ENCODE data around the gene PDLIM1.

The PDLIM1 gene

DNA sequence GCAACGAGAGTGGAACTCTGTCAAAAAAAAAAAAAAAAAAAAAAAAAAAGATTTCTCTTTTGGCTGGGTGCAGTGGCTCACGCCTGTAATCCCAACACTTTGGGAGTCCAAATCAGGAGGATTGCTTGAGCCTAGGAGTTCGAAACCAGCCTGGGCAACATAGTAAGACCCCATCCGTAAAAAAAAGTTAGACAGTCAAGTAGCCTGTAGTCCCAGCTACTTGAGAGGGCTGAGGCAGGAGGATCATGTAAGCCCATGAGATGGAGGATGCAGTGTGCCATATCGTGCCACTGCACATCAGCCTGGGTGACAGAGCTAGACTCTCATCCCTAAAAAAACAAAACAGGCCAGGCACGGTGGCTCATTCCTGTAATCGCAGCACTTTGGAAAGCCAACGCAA is 25.2 kb downstream of the PDLIM1 start:
- no peak for DNase-seq (ENCODE audit: low read depth in 1 of 2, low spot score in 1 of 2)

DNA sequence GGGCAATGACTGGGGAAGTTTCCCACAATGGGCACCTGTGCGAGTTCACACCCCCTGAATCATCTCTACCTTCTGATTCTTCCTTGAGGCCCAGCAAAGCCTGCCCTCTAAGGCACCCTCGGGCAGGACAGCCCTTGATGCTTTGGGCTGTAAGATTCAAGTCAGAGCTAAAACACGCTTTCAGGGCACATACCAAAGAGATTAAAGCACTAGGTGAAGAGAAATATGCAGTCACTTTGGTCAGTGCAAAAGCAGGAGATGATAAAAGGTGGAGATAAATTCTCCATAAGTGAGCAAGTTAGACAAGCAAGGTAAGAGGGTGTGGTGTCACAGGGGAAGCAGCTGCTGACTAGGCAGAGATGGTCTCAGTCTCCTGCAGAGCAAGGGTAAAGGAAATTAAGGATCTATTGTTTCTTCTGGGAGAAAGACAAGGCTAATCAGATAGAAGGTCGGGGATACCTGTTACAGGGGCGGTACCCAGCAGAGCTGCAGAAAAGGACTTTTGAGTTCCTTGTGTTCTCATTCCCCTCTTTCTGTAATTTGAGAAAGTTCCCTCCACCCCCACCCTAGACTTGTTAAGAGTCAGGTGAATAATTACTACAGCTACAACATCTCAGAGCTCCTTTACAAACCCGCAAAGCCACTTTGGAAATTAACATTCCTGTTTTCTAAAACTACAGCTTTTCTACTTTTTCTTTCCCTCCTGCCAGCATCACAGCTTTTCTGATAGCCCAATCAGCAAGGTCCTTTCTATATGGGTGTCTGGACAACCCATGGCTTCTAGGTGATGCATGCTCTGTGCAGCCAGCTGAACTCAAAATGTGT is 26.4 kb downstream of the PDLIM1 start:
- DNase-seq (ENCODE audit: low read depth in 1 of 2, low spot score in 1 of 2): no peak

DNA sequence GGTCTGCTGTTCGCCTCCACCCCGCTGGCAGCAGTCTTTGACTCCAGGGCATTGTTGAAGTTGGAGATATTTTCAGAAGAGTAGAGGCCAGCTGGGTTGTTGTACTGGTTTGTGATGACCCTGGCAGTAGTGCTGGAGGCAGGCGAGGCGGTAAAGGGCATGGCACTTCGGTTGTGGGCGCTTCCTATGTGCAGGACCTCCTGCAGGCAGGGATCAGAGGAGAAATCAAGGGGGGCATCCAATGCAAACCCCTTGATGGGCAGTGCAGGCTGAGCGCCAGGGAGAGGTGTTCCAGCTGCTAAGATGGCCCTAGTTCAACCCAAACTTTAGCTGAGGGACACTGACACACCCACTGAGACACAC is 27.0 kb downstream of the PDLIM1 start:
- no peak for DNase-seq (ENCODE audit: low read depth in 1 of 2, low spot score in 1 of 2)

DNA sequence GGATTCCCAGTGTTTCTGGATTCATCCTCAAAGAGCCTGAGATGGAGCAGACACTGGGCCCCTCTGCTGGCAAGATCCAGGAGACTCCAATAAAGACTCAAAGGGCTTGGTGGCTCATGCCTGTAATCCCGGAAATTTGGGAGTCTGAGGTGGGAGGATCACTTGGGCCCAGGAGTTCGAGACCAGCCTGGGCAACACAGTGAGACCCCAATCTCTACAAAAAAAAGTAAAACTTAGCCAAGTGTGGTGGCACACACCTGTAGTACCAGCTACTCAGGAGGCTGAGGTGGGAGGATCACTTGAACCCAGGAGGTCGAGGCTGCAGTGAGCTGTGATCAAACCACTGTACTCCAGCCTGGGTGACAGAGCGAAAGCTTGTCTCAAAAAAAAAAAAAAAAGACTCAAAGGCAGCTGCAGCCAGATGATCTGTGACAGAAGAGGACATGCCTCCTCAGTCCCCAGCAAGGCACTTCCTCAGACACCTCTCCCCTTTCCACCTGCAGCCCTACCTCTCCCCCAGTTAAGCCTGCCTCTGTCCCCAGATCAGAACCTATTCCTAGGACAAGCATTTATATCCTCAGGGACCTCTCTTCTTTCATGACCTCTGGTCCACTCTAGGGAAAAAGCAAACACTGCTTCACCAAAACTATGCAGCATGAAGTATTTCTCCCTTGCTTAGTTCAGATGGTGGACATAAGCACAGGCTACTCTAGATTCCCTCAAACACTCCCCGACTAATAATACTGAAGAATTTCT is 27.9 kb downstream of the PDLIM1 start:
- no peak for DNase-seq (ENCODE audit: low read depth in 1 of 2, low spot score in 1 of 2)

DNA sequence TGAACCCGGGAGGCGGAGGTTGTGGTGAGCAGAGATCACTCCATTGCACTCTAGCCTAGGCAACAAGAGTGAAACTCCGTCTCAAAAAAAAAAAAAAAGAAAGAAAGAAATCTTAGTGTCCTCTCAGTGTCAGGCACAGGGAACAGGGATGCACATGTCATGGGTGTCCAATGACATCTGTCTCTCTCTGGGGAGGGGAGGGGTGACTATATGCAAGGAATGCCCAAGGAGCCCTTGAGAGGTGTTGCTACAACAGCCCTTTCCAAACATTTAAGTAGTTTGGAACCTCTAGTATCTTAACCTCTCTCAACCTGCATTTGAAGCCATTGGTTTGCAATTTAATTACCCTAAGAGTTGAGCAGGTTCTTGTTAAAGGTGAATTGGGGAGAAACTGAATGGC is 28.9 kb downstream of the PDLIM1 start:
- no peak for DNase-seq (ENCODE audit: low read depth in 1 of 2, low spot score in 1 of 2)

DNA sequence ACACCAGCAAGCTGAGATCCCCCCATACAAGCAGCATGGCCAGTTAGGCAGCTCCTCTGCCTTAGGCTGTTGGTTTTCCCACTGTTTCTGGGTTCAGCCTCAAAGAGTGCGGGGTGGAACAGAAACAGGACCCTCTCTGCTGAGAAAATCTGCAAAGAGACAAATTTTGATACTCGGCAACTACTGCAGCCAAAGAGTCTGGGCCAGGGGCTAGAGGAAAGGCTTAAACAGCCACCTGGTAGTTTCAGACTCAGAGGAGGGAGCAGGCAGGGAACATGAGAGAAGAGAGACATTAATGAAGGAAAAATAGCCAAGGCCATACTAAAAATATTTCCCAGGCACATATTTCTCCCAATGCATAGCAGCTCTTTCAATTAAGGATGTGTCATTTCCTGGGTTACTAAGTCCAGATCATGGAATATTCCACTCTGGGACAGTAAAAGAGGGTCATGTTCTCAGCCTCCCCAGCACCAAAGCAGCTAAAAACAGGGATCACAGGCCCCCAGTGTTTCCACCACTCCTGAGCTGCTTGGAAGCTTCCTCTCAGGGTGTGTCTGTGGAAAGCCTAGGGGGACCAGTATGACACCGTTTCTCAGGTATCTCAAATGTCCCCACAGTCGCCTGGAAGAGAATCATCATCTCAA is 29.8 kb downstream of the PDLIM1 start:
- DNase-seq (ENCODE audit: low read depth in 1 of 2, low spot score in 1 of 2): no peak

DNA sequence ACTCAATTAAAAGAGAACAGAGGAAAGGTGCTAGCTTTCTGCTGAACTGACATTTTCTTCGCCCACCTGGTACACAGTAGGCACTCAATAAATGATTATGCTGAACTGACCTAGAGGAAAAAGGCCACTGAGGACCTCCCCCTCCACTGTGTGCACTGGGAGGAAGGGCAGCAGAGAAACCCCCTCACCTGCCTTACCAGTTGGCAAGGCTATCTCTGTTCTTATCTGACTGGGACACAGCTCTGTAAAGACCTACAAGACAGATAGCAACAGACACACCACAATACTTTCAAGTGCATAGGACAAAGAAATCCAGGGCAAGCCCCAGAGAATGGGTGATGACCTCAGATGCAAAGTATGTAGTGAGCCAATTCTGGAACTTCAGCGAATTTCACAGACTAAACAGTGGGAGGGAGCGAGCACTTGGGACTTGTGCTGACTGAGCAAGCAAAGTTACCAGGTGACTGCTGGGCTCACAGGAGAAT is 30.4 kb downstream of the PDLIM1 start:
- no peak for DNase-seq (ENCODE audit: low read depth in 1 of 2, low spot score in 1 of 2)

DNA sequence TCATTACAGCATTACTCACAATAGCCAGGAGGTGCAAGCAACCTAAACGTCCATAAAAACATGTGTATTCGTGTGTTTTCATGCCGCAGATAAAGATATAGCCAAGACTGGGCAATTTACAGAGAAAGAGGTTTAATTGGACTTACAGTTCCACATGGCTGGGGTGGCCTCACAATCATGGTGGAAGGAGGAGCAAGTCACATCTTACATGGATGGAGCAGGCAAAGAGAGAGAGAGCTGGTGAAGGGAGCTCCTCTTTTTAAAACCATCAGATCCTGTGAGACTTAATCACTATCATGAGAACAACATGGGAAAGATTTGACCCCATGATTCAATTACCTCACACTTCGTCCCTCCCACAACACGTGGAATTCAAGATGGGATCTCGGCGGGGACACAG is 33.0 kb downstream of the PDLIM1 start:
- no peak for DNase-seq (ENCODE audit: low read depth in 1 of 2, low spot score in 1 of 2)

DNA sequence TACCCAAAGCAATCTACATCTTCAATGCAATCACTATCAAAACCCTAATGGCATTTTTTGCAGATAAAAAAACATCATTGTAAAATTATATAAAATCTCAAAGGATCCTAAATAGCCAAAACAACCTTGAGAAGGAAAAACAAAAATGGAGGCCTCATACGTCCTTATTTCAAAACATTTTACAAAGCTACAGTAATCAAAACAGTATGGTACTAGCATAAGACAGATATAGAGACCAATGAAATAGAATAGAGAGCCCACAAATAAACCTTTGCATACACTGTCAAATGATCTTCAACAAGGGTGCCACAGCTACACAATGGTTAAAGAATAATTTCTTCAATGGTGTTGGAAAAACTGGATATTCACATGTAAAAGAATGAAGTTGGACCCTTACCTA is 34.5 kb downstream of the PDLIM1 start:
- no peak for DNase-seq (ENCODE audit: low read depth in 1 of 2, low spot score in 1 of 2)

DNA sequence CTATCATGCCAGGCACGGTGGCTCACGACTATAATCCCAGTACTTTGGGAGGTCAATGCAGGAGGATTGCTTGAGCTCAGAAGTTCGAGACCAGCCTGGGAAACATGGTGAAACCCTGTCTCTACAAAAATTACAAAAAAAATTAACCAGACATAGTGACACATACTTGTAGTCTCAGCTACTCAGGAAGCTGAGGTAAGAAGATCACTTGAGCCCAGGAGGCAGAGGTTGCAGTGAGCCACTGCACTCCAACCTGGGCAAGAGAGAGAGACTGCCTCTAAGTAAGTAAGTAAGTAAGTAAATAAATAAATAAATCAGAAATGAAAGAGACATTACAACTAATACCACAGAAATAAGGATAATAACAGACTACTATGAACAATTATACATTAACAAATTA is 36.2 kb downstream of the PDLIM1 start:
- no peak for DNase-seq (ENCODE audit: low read depth in 1 of 2, low spot score in 1 of 2)

DNA sequence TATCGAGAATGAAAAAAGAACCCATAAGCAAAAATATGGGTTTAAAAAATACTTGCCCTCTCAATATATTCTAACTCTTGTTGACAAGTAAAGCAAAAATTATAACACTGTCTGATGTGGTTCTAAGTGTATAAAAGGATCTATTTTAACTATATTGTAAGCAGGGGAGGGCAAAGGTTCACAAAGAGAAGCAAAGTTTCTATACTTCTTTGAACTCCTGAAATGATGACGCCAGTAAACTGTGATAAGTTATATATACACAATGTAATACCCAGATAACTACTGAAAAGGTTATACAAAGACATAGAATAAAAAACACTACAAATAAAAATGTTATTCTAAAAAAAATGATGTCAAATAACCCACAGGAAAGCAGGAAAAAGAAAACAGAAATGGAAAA is 37.1 kb downstream of the PDLIM1 start:
- no peak for DNase-seq (ENCODE audit: low read depth in 1 of 2, low spot score in 1 of 2)

DNA sequence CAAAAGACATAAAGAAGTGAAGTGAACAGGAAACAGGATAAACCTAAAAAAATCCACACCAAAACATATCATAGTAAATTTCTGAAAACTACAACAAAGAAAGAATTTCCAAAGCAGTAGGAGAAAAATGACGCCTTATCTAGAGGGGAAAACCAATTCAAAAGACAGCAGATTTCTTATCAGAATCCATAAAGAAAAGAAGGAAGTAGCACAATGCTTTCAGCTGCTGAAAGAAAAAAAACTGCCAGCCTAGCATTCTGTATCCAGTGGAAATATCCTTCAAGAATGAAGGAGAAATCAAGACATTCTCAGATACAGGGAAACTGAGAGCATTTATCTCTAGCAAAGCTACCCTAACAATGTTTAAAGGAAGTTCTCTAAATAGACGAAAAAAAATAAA is 37.8 kb downstream of the PDLIM1 start:
- no peak for DNase-seq (ENCODE audit: low read depth in 1 of 2, low spot score in 1 of 2)

DNA sequence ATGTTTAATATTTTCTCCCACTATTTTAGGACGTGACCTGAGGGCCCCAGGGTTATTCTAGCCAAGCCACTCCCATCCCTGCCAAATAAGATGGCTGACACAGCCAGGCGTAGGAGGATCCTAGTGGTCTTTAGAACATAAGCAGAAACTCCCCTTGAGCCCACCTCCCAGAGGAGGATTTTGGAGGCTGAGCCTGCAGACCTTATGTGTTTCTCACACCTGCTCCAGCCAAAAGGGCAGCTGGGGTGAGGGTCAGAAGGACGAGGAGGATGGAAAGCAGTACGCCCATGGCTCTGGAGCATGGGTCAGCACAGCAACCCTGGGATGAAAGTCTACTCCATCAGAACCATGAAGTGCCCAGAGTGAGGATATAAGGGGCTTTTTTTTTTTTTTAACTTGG is 39.9 kb downstream of the PDLIM1 start:
- DNase-seq (ENCODE audit: low read depth in 1 of 2, low spot score in 1 of 2): no peak

DNA sequence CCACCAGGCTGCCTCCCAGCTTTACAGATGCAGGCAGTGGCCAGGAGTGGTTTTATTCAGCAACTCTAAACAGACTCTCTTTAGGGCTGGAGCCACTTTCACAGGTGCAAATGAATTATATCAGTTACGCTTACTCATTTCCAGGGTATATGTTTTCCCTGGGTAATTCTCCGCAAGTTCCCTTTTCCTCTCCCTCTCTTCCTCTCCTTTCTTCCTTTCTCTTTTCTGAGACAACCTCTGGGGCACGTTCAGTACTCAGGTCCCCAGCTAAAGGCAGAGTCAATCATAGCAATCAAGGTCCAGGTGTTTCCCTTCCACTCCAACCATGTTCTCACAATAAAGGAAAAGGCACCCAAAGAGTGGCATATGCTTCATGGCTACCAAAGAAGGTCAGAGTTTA is 41.3 kb downstream of the PDLIM1 start:
- DNase-seq (ENCODE audit: low read depth in 1 of 2, low spot score in 1 of 2): no peak

DNA sequence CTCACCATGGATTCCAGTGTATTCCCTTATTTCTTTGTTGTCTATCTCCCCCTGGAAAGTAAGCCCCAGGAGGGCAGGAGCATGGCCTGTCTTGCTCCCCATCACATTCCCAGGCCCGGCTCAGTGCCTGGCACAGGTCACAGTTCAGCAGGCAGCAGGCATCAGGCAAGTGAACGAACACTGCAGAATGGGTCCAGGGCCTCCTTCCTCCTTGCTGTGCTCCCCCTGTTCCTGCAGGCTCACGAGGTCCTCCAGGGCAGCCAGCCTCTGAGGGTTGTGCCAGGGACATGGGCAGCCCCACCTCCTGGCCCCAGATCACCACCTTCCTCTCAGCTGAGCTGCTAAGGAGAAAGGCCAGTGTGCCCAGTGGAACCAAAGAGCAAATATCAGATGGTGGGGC is 41.8 kb downstream of the PDLIM1 start:
- no peak for DNase-seq (ENCODE audit: low read depth in 1 of 2, low spot score in 1 of 2)

DNA sequence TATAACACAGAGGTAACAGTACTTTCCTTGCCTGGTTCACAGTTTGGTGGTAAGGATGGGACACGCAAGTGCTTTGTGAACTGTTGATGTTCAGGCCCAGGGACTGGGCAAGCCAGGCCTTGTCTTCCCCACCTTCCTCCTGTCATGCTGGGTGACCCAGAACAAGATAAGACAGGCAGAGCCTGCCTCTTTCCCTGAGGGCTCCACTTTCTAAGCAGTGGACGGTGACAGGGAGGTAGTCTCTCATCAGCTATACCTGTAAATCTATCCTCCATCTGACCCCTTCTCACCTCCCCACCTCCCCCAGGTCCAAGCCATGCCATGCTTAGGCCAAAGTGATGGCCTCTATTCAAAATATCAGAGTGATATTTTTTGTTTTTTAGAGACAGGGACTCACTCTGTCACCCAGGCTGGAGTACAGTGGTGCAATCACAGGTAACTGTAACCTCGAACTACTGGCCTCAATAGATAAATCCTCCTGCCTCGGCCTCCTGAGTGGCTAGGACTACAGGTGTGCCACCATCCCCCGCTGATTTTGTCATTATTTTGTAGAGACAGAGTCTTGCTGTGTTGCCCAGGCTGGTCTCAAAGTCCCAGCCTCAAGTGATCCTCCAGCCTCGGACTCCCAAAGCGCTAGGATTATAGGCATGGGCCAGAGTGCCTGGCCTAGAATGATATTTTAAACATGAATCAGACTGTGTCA is 42.8 kb downstream of the PDLIM1 start:
- no peak for DNase-seq (ENCODE audit: low read depth in 1 of 2, low spot score in 1 of 2)

DNA sequence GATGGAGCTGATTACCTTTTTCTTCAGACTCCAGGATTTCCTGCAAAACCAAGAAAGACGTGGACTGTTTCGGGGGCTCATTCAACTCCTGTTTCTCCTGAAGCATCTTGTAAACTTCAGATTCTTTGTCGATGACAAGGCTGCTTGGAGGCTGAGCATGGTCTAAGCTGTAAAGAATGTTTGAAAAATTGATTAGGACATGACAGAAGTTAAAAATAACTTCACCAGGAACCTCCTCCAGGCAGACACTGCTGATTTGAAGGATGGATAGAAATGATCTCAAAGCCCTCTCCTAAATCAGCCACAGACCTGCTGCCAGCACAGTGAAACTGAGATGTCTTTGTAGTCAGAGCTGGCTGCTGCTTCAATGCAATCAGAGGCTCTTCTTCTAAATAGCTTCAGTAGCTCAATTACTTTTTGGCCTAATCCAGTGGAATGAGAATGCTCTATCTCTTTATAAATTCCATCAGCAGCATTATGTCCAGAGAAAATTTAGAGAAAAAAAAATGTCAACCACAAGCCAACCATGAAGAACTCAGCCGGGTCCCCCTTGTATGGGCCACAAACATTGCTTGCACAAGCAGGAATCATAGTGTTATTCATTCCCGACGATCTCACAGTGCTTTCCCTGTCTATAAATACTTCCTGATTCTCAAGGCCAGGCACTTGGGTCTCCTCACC is 43.5 kb downstream of the PDLIM1 start:
- no peak for DNase-seq (ENCODE audit: low read depth in 1 of 2, low spot score in 1 of 2)

DNA sequence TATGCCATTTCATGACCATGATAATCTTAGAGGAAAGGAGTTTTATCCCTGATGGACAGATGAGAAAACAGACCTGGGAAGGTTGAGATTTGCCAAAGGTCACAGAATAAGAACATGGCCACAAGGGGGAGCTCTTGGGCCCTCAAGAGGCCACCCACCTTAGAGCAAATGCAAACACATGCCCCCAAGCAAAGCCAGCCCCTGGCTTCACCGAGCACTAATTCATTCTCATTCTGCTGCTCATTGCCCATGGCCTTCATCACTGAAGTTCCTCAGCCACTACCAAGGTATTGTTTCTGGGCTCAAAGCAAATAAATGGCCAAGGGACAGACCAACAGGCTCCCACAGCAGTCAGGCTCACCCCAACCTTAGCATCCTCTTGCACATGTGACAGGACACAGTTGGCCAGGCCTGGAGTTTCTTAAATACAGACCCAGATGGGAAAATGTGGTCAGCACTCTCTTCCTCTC is 44.2 kb downstream of the PDLIM1 start:
- peak; percentile 28 to 52 for DNase-seq (ENCODE audit: low read depth in 1 of 2, low spot score in 1 of 2)

DNA sequence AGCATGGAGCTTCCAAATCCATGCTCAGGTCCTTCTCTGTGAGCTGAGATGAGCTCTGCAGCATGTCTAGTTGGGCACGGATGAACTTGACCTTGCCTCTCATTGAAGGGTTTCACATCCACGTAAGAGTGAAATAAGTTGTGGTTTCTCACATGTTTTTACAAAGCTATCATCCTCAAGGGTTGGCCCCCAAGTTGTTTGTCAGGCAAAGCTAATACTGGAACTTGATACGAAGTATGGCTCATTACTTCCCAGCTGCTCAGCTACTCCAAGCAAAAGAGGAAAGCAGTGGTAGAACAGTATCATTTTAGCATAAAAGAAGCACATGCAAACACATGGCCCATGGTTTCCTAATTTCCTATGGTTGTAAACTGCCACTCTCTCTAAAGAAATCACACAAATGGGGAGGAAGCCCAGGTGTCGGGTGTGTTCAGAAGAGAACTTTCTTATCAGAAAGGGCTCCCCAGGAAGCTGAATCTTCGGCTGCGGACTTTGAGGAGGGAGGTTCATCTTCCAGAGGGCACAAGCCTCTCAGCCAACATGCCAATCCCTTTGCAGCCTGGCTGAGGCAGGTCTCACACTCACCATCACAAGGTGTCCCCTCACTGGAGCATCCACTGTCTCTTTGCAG is 45.3 kb downstream of the PDLIM1 start:
- no peak for DNase-seq (ENCODE audit: low read depth in 1 of 2, low spot score in 1 of 2)

DNA sequence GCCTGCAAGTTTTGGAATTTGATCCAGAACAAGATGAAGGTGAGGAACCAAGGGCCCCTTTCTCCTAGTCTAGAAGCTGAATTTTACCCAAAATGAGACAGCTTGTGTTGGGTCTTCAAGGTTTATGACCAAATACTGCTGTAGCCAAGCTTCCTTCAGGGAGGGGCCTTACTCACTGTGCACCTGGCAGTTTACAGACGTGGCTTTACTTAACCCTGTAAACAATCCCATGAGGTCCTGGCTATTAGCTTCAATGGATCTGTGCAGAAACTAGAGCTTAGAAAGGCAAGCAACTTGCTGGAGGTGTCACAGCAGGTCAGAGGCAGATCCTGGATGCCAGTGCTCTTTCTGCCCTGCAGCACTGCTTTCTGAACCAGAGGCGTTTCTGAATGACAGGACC is 46.7 kb downstream of the PDLIM1 start:
- no peak for DNase-seq (ENCODE audit: low read depth in 1 of 2, low spot score in 1 of 2)

DNA sequence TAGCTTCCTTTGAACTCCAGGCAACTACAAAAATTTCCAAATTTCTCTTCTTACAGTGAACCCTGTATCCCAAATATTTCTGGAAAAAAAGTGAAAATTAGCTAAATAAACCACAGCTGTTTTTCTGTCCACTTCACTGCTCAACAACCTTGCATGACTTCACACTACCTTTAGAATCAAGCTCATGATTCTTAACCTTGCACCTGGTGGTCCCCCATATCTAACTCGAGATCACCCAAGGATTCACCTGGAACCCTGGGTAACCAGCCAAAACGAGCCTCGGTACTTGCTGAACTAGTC is 47.5 kb downstream of the PDLIM1 start:
- no peak for DNase-seq (ENCODE audit: low read depth in 1 of 2, low spot score in 1 of 2)
